GM18873 (cell line): ENCODE measurements around the gene PIGM.

Source experiments
- ATAC-seq: cut with Tn5 transposase; IDR thresholded peaks from one replicate; pipeline ENCODE4 v1.9.1; 2021; ENCODE audit warnings: mild to moderate bottlenecking, moderate library complexity, moderate number of reproducible peaks; ENCODE audit not compliant: unreplicated experiment, low FRiP score

Gene PIGM

GRCh38 chr1:160024195-160024905 lies 7.4 kb downstream of the PIGM start:
- ATAC-seq: no peak

GRCh38 chr1:160022330-160023310 lies 9.2 kb downstream of the PIGM start:
- ATAC-seq: no peak

GRCh38 chr1:160021376-160022074 lies 10.3 kb downstream of the PIGM start:
- ATAC-seq: no peak

- no peak for ATAC-seq
Measured at GRCh38 chr1:160020196-160020595, 11.6 kb downstream of the PIGM start.

- no peak for ATAC-seq
Measured at GRCh38 chr1:160018900-160019299, 12.9 kb downstream of the PIGM start.

- ATAC-seq: no peak
Measured at GRCh38 chr1:160018347-160018746, 13.4 kb downstream of the PIGM start.

GRCh38 chr1:160017592-160017991 lies 14.2 kb downstream of the PIGM start:
- no peak for ATAC-seq

- no peak for ATAC-seq
Measured at GRCh38 chr1:160011781-160012180, 20.0 kb downstream of the PIGM start.

- ATAC-seq: no peak
Measured at GRCh38 chr1:160009801-160010200, 22.0 kb downstream of the PIGM start.

- ATAC-seq: no peak
Measured at GRCh38 chr1:160009081-160009480, 22.7 kb downstream of the PIGM start.

GRCh38 chr1:160007577-160008200 lies 24.1 kb downstream of the PIGM start:
- no peak for ATAC-seq

- ATAC-seq: no peak
Measured at GRCh38 chr1:160006312-160006940, 25.4 kb downstream of the PIGM start.

- ATAC-seq: no peak
Measured at GRCh38 chr1:160005070-160005469, 26.7 kb downstream of the PIGM start.

- ATAC-seq: no peak
Measured at GRCh38 chr1:160004425-160004824, 27.4 kb downstream of the PIGM start.

GRCh38 chr1:160004001-160004400 lies 27.8 kb downstream of the PIGM start:
- ATAC-seq: no peak

- ATAC-seq: no peak
Measured at GRCh38 chr1:160001440-160001839, 30.4 kb downstream of the PIGM start.

- ATAC-seq: no peak
Measured at GRCh38 chr1:159999204-159999603, 32.6 kb downstream of the PIGM start.

- ATAC-seq: no peak
Measured at GRCh38 chr1:159996653-159997052, 35.1 kb downstream of the PIGM start.

GRCh38 chr1:159994896-159995295 lies 36.9 kb downstream of the PIGM start:
- no peak for ATAC-seq

GRCh38 chr1:159993911-159994310 lies 37.9 kb downstream of the PIGM start:
- ATAC-seq: no peak
